K562 (cell line): ENCODE data around the gene PHF11. TPM values are rescaled to one million over a fixed set of nuclear protein-coding genes. Genes with fewer than 3 reads are reported as not detected.

Experiments used
- ATAC-seq: fragments of 200-7000 bp; cut with Tn5 transposase; 3 replicates; pipeline ENCODE4 v1.9.1; 2020; ENCODE audit warnings: moderate library complexity
- BruUV-seq: library from RNA; stranded (reverse); fragments of 400-500 nt; replicated peaks from 2 replicates; lab custom pipeline; 2021; lab: Mats Ljungman, UMichigan
- CTCF ChIA-PET: fragments of 300-600 bp; formaldehyde crosslinking; extraction: SDS; loops from one replicate; lab custom pipeline; 2021; ENCODE audit warnings: low intra/inter-chr PET ratio; lab: Yijun Ruan, JAX
- POLR2A ChIA-PET: fragments of 300-600, 350-650 bp; sonication (Branson Sonifier 250); formaldehyde crosslinking; extraction: SDS; loops from one replicate; lab custom pipeline; 2021; ENCODE audit warnings: antibody characterized with exemption, inconsistent platforms; lab: Yijun Ruan, JAX
- DNase-seq, 4 experiments: peaks; one replicate each; pipeline versions ENCODE4 v3.0.0 to v3.0.0-alpha.2; 2011 to 2018; ENCODE audit warnings: low spot score in 3 of 4, mixed read lengths in 3 of 4; ENCODE audit errors: extremely low read depth in 1 of 4
- FAIRE-seq: peaks from 2 replicates; lab custom pipeline; 2011; peaks lifted over from hg19 to GRCh38; lab: Jason Lieb, UNC
- H2AFZ ChIP-seq: 2 replicates; pipeline ENCODE4 v1.6.0; 2011; ENCODE audit warnings: low read depth, low read length, control low read depth, inconsistent platforms
- H3K27ac ChIP-seq: fragments of 200-600 bp; 3 replicates; pipeline ENCODE4 v1.8.0; 2011; ENCODE audit warnings: low read depth, mild to moderate bottlenecking, control low read depth, inconsistent platforms, low read length, moderate library complexity, mixed read lengths; ENCODE audit errors: extremely low read depth
- H3K27me3 ChIP-seq, 2 experiments: fragments of 300-600 bp in 1 of 2; 2 replicates in 1 of 2; 3 replicates in 1 of 2; pipeline versions ENCODE4 v1.6.0 to v1.8.0; 2011; ENCODE audit warnings: inconsistent platforms in 2 of 2, low read length in 2 of 2, mild to moderate bottlenecking in 1 of 2, mixed read lengths in 1 of 2, moderate library complexity in 1 of 2; ENCODE audit not compliant: control insufficient read depth in 2 of 2, insufficient read depth in 2 of 2
- H3K36me3 ChIP-seq: fragments of 300-600 bp; 3 replicates; pipeline ENCODE4 v1.8.0; 2011; ENCODE audit warnings: mild to moderate bottlenecking, low read length, inconsistent platforms; ENCODE audit not compliant: control insufficient read depth, insufficient read depth
- H3K4me1 ChIP-seq, 2 experiments: fragments of 200-600 bp in 1 of 2; replicated peaks in 1 of 2; 2 replicates in 1 of 2; 3 replicates in 1 of 2; pipeline versions ENCODE4 v1.5.1 to v1.8.0; 2011; ENCODE audit warnings: inconsistent platforms in 2 of 2, low read length in 2 of 2, mild to moderate bottlenecking in 1 of 2, mixed read lengths in 1 of 2, moderate library complexity in 1 of 2; ENCODE audit not compliant: control insufficient read depth in 2 of 2, insufficient read depth in 2 of 2
- H3K4me2 ChIP-seq: 2 replicates; pipeline ENCODE4 v1.6.1; 2011; ENCODE audit warnings: low read length, control low read depth, inconsistent platforms, mixed read lengths; ENCODE audit not compliant: insufficient read depth
- H3K4me3 ChIP-seq: fragments of 200-600 bp; sonication (generic), shearing (Covaris generic); 2 replicates; pipeline ENCODE4 v1.5.1; 2016; ENCODE audit warnings: control low read depth, inconsistent platforms
- H3K79me2 ChIP-seq: fragments of 200-600 bp; 3 replicates; pipeline ENCODE4 v1.8.0; 2011; ENCODE audit warnings: low read length, inconsistent platforms; ENCODE audit not compliant: control insufficient read depth, insufficient read depth
- H3K9ac ChIP-seq, 2 experiments: 2 replicates each; pipeline versions ENCODE4 v1.6.0 to v1.6.1; 2011; ENCODE audit warnings: low read depth in 2 of 2, low read length in 2 of 2, control low read depth in 1 of 2, inconsistent platforms in 1 of 2, mild to moderate bottlenecking in 1 of 2, mixed read lengths in 1 of 2; ENCODE audit not compliant: insufficient read depth in 1 of 2
- H3K9me1 ChIP-seq: one replicate; pipeline ENCODE4 v1.6.0; 2011; ENCODE audit warnings: inconsistent platforms, mild to moderate bottlenecking, low read length, moderate library complexity; ENCODE audit not compliant: control insufficient read depth, insufficient read depth
- H3K9me3 ChIP-seq: replicated peaks from 2 replicates; pipeline ENCODE4 v1.5.1; 2011; ENCODE audit warnings: low read depth, low read length, inconsistent platforms; ENCODE audit not compliant: control insufficient read depth, insufficient read depth
- H4K20me1 ChIP-seq: replicated peaks from 2 replicates; pipeline ENCODE4 v1.6.1; 2011; ENCODE audit warnings: low read length, inconsistent platforms, mixed read lengths; ENCODE audit not compliant: control insufficient read depth, insufficient read depth
- EHMT2 ChIP-seq: fragments of 450-650 bp; IDR thresholded peaks from 2 replicates; pipeline ENCODE4 v1.6.1; 2018; ENCODE audit warnings: antibody characterized with exemption
- GTF2A2 ChIP-seq: IDR thresholded peaks from 2 replicates; pipeline ENCODE4 v1.6.1; 2016; ENCODE audit warnings: mild to moderate bottlenecking, missing genetic modification characterization, missing compliant biosample characterization
- HCFC1 ChIP-seq: IDR thresholded peaks from 2 replicates; pipeline ENCODE4 v1.6.1; 2012; ENCODE audit warnings: low read depth, low read length, improper control_type of control experiment
- MCM2 ChIP-seq: fragments of 450-650 bp; IDR thresholded peaks from 2 replicates; pipeline ENCODE4 v1.6.1; 2017; ENCODE audit warnings: low read depth, mild to moderate bottlenecking
- MXI1 ChIP-seq: IDR thresholded peaks from 2 replicates; pipeline ENCODE4 v1.6.1; 2011; ENCODE audit warnings: low read depth, mild to moderate bottlenecking, improper control_type of control experiment, low read length
- VEZF1 ChIP-seq: fragments of 200-800 bp; sonication (Bioruptor generic); IDR thresholded peaks from 2 replicates; pipeline ENCODE4 v1.6.1; 2017; ENCODE audit warnings: missing genetic modification characterization, missing compliant biosample characterization
- ZBTB33 ChIP-seq: sonication (generic); formaldehyde crosslinking; IDR thresholded peaks from 2 replicates; pipeline ENCODE4 v1.8.1; 2023; ENCODE audit warnings: mild to moderate bottlenecking, missing genetic modification reagents
- ZBTB40 ChIP-seq, 2 experiments: fragments of 450-650 bp in 1 of 2; sonication (generic) in 1 of 2; formaldehyde crosslinking in 1 of 2; IDR thresholded peaks; 2 replicates each; pipeline versions ENCODE4 v1.7.1 to v1.9.0; 2016 to 2022; ENCODE audit warnings: inconsistent platforms in 1 of 2, mild to moderate bottlenecking in 1 of 2, missing genetic modification reagents in 1 of 2
- ZNF444 ChIP-seq: fragments of 250-450 bp; sonication (Bioruptor Pico); IDR thresholded peaks from 2 replicates; pipeline ENCODE4 v1.4.0; 2020; ENCODE audit warnings: mild to moderate bottlenecking, moderate library complexity
- WGBS: fragments of 100-300 bp; shearing (Covaris generic); methylation state at CpG from one replicate; pipeline ENCODE4 v1.1.6; 2016; ENCODE audit warnings: low coverage, mixed read lengths; ENCODE audit not compliant: insufficient coverage; ENCODE audit errors: missing lambda C conversion rate; 5-methylcytosine and 5-hydroxymethylcytosine counted together
- in situ Hi-C: fragments of 300-500 bp; cut with MboI; formaldehyde crosslinking; loops from 4 replicates; pipeline ENCODE4 v1.15.0; 2018; ENCODE audit warnings: inconsistent platforms, mixed read lengths
- intact Hi-C: fragments of 100-400 bp; cut with micrococcal nuclease; formaldehyde crosslinking; loops from 2 replicates; pipeline ENCODE4 v1.14.2; 2022
- polyA plus RNA-seq, 8 experiments: library from polyadenylated mRNA; depleted of rRNA in 4 of 8; stranded (reverse) in 5 of 8; unstranded in 3 of 8; fragments of >200 nt; fragmentation: Nextera tagmentation in 2 of 8; fragmentation: Illumina TruSeq in 1 of 8; extraction: Ambion mirVana in 2 of 8; extraction: Trizol in 1 of 8; gene quantifications; 2 replicates each; pipeline versions ENCODE4 v1.2.1 to v1.2.3, GENCODE V29; 2011 to 2014; ENCODE audit warnings: inconsistent platforms in 1 of 8, missing spikeins in 1 of 8
- total RNA-seq, 7 experiments: library from RNA; depleted of rRNA in 6 of 7; stranded (reverse); fragments of >200 nt in 6 of 7; fragmentation: Illumina TruSeq in 2 of 7; extraction: Trizol in 2 of 7; gene quantifications; 2 replicates each; pipeline versions ENCODE4 v1.2.1 to v1.2.3, GENCODE V29; 2011 to 2021; ENCODE audit warnings: low replicate concordance in 1 of 7

PHF11 gene
- total and polyA plus RNA-seq, 9 of the 15 experiments (the other 6 are each of a cell fraction or from before 2014, with no cell fraction given): 1.9 to 7.0 (median 5.3) TPM

- ChIA-PET CTCF (no interaction called here), POLR2A (interaction anchor here (1.0 kb wide), 1 partner anchor 13 kb away, joined by 3 read pairs; no protein-coding TSS in a partner anchor)
- in situ Hi-C loops (no loop called here), intact Hi-C loops (no loop called here)
- no peak for ATAC-seq
- Histone ChIP-seq H3K79me2 (no peaks in the 10 kb centered on the region), H2AFZ (no peak overlapping the region), H3K9me3 (no peaks in the 10 kb centered on the region), H3K4me1 (peaks cover 0 to 2% of the 10 kb centered on the region in 2 experiments; a peak in 2 of 5 replicates), H4K20me1 (no peaks in the 10 kb centered on the region), H3K27ac (no peak overlapping the region), H3K36me3 (peaks cover 13% of the 10 kb centered on the region; the same call in 1 of the 3 replicates), H3K4me2 (no peak overlapping the region), H3K9ac (no peak overlapping the region), H3K9me1 (no peaks in the 10 kb centered on the region), H3K4me3 (no peak overlapping the region), H3K27me3 (no peaks in the 10 kb centered on the region)
- no peak for FAIRE-seq
- WGBS: 96% methylated on average over 3 of the region's 5 CpGs
- no peak for DNase-seq
- no TSS peak for BruUV-seq
- TF ChIP-seq GTF2A2 (tag) (no peak), EHMT2 (no peak), ZBTB40 (IDR thresholded peaks at IDR 0.05) (no peak), ZBTB40 (CRISPR knock-in tag; IDR thresholded peaks at IDR 0.05) (no peak), VEZF1 (CRISPR knock-in tag) (no peak), HCFC1 (no peak), ZNF444 (CRISPR knock-in tag) (no peak), MXI1 (no peak), ZBTB33 (CRISPR knock-in tag) (no peak), MCM2 (no peak)
Measured at GRCh38 chr13:49539313-49539712, 43.6 kb downstream of the PHF11 start.
